ENCODE data around the gene NRAP. TPM values are rescaled to one million over a fixed set of nuclear protein-coding genes. Genes with fewer than 3 reads are reported as not detected.

The NRAP gene
- 10 to 100 TPM in 1 of 4 donors, 1 to 10 TPM in 1, under 1 TPM in 1, not detected in 1; 0.16 to 12.3 (median 1.1) TPM for total RNA-seq

GRCh38 chr10:113663908-113664307 lies at the start of gene NRAP:
Gene NRAP, minus strand, starts transcription at chr10:113664041. Its CDS starts 159 bp downstream, at chr10:113663882.
- no peaks in the 10 kb centered on the region for H3K9me3 ChIP-seq
- H3K36me3 ChIP-seq: no peaks in the 10 kb centered on the region
- H3K4me3 ChIP-seq: no peak within 1 kb of the TSS
- in situ Hi-C loops (cut with MboI; ENCODE audit: low pct_ligation_motif_present in 1 of 4, low pct_unique_long_range_greater_than_20kb in 1 of 4, low sequenced_read_pairs in 3 of 4): no loop called here
- no peaks in the 10 kb centered on the region for H3K4me1 ChIP-seq
- intact Hi-C loops (cut with DNase I; ENCODE audit: low total_unique reads): no loop called here
- no peak within 1 kb of the TSS for H3K27ac ChIP-seq
- DNase-seq: no peak
- H3K27me3 ChIP-seq: no peaks in the 10 kb centered on the region
- 73 to 92% methylated on average over 3 to 5 of the region's 5 CpGs for WGBS, 2 donors (ENCODE audit: low coverage in 1 of 2)
- TF ChIP-seq POLR2AphosphoS5 (IDR thresholded peaks at IDR 0.05) (no peak), CTCF (IDR thresholded peaks at IDR 0.05) (no peak), POLR2A (IDR thresholded peaks at IDR 0.05) (no peak), EP300 (IDR thresholded peaks at IDR 0.05; ENCODE audit: low read depth) (no peak)

GRCh38 chr10:113713640-113713982 lies 49.8 kb upstream of the NRAP start:
- Histone ChIP-seq H3K27ac (peak overlapping the region; percentile 13 to 77 (median 47)), H3K36me3 (no peaks in the 10 kb centered on the region), H3K9me3 (no peaks in the 10 kb centered on the region), H3K27me3 (no peaks in the 10 kb centered on the region), H3K4me1 (peaks cover 3 to 37% (median 17%) of the 10 kb centered on the region in 4 donors), H3K4me3 (no peak overlapping the region)
- no peak for DNase-seq
- in situ Hi-C loops (cut with MboI; ENCODE audit: low pct_ligation_motif_present in 1 of 4, low pct_unique_long_range_greater_than_20kb in 1 of 4, low sequenced_read_pairs in 3 of 4): no loop called here
- 63% methylated on average over 2 of the region's 2 CpGs; no CpG with 5 or more reads in 1 of the 2 donors for WGBS, 2 donors (ENCODE audit: low coverage in 1 of 2)
- intact Hi-C loops (cut with DNase I; ENCODE audit: low total_unique reads): no loop called here
- TF ChIP-seq POLR2A (IDR thresholded peaks at IDR 0.05) (no peak), POLR2AphosphoS5 (IDR thresholded peaks at IDR 0.05) (no peak), EP300 (IDR thresholded peaks at IDR 0.05; ENCODE audit: low read depth) (no peak), CTCF (IDR thresholded peaks at IDR 0.05) (no peak)

GRCh38 chr10:113712755-113713639 lies 49.2 kb upstream of the NRAP start:
- no peak overlapping the region for H3K4me3 ChIP-seq
- WGBS, 2 donors (ENCODE audit: low coverage in 1 of 2): 41 to 54% methylated on average over 8 of the region's 8 CpGs
- peak overlapping the region; percentile 13 to 77 (median 47) for H3K27ac ChIP-seq
- H3K4me1 ChIP-seq: peaks cover 3 to 31% (median 14%) of the 10 kb centered on the region in 4 donors
- TF ChIP-seq EP300 (IDR thresholded peaks at IDR 0.05; ENCODE audit: low read depth) (no peak), CTCF (IDR thresholded peaks at IDR 0.05) (no peak), POLR2AphosphoS5 (IDR thresholded peaks at IDR 0.05) (peak in 2 of 3 donors; percentile 9 to 45)
- H3K9me3 ChIP-seq: no peaks in the 10 kb centered on the region
- peak; percentile 55 for DNase-seq
- no peaks in the 10 kb centered on the region for H3K27me3 ChIP-seq
- no peaks in the 10 kb centered on the region for H3K36me3 ChIP-seq
- in situ Hi-C loops (cut with MboI; ENCODE audit: low pct_ligation_motif_present in 1 of 4, low pct_unique_long_range_greater_than_20kb in 1 of 4, low sequenced_read_pairs in 3 of 4): no loop called here
- intact Hi-C loops (cut with DNase I; ENCODE audit: low total_unique reads): no loop called here

GRCh38 chr10:113712024-113712423 lies 48.2 kb upstream of the NRAP start:
- DNase-seq: no peak
- H3K36me3 ChIP-seq: no peaks in the 10 kb centered on the region
- TF ChIP-seq POLR2A (IDR thresholded peaks at IDR 0.05): no peak
- no peak for TF ChIP-seq POLR2AphosphoS5 (IDR thresholded peaks at IDR 0.05)
- TF ChIP-seq EP300 (IDR thresholded peaks at IDR 0.05; ENCODE audit: low read depth): no peak
- TF ChIP-seq CTCF (IDR thresholded peaks at IDR 0.05): no peak
- H3K27ac ChIP-seq: peak overlapping the region in 1 of 4 donors; percentile 77
- no peak overlapping the region for H3K4me3 ChIP-seq
- in situ Hi-C loops (cut with MboI; ENCODE audit: low pct_ligation_motif_present in 1 of 4, low pct_unique_long_range_greater_than_20kb in 1 of 4, low sequenced_read_pairs in 3 of 4) (no loop called here), intact Hi-C loops (cut with DNase I; ENCODE audit: low total_unique reads) (no loop called here)
- peaks cover 3 to 31% (median 14%) of the 10 kb centered on the region in 4 donors for H3K4me1 ChIP-seq
- WGBS, 2 donors (ENCODE audit: low coverage in 1 of 2): 85 to 91% methylated on average over 2 to 3 of the region's 3 CpGs
- H3K9me3 ChIP-seq: no peaks in the 10 kb centered on the region
- H3K27me3 ChIP-seq: no peaks in the 10 kb centered on the region

All from transverse colon (tissue), 4 donors.